Stomach smooth muscle (tissue), 2 donors: ENCODE results near the gene TP73.
"Not testable (repeated sequence)": the region's sequence is repeated elsewhere in the genome, so short reads cannot be mapped to it uniquely, and the experiment has no call there.

Experiments used
- H3K27ac ChIP-seq: one replicate; pipeline ENCODE4 v1.7.0; 2013; ENCODE audit warnings: mild to moderate bottlenecking, low read length, inconsistent platforms
- H3K27me3 ChIP-seq, 2 donors: one replicate each; pipeline ENCODE4 v1.7.0; 2013; ENCODE audit warnings: low read length in 2 of 2; ENCODE audit not compliant: insufficient read depth in 2 of 2, control insufficient read depth in 1 of 2
- H3K36me3 ChIP-seq, 2 donors: one replicate each; pipeline ENCODE4 v1.7.0; 2013; ENCODE audit warnings: low read length in 2 of 2; ENCODE audit not compliant: control insufficient read depth in 2 of 2, insufficient read depth in 2 of 2
- H3K4me1 ChIP-seq: one replicate; pipeline ENCODE4 v1.7.0; 2013; ENCODE audit warnings: low read length; ENCODE audit not compliant: control insufficient read depth, insufficient read depth
- H3K4me3 ChIP-seq, 2 donors: one replicate each; pipeline ENCODE4 v1.7.0; 2013; ENCODE audit warnings: low read length in 2 of 2
- H3K9ac ChIP-seq, 2 donors: one replicate each; pipeline ENCODE4 v1.7.0; 2013; ENCODE audit warnings: low read length in 2 of 2, mild to moderate bottlenecking in 1 of 2
- H3K9me3 ChIP-seq, 2 donors: one replicate each; pipeline ENCODE4 v1.7.0; 2013; ENCODE audit warnings: low read length in 2 of 2; ENCODE audit not compliant: control insufficient read depth in 2 of 2
- donor health status: healthy.
- donor health status: Pancreatic carcinoma.

The TP73 gene

GRCh38 chr1:3714284-3714741 lies 62.0 kb downstream of the TP73 start:
- H3K36me3 ChIP-seq, result no peaks in the 10 kb centered on the region
- H3K4me3 ChIP-seq, result no peak overlapping the region
- H3K27me3 ChIP-seq, result peaks cover 38 to 39% of the 10 kb centered on the region in 2 donors
- H3K27ac ChIP-seq, result no peak overlapping the region
- H3K9me3 ChIP-seq, result no peaks in the 10 kb centered on the region
- H3K9ac ChIP-seq, result no peak overlapping the region
- H3K4me1 ChIP-seq, result no peaks in the 10 kb centered on the region

GRCh38 chr1:3714814-3715213 lies 62.5 kb downstream of the TP73 start:
- no peaks in the 10 kb centered on the region for H3K36me3 ChIP-seq
- no peak overlapping the region for H3K4me3 ChIP-seq
- H3K27me3 ChIP-seq, result peaks cover 36 to 38% of the 10 kb centered on the region in 2 donors
- H3K4me1 ChIP-seq, result no peaks in the 10 kb centered on the region
- H3K9me3 ChIP-seq, result no peaks in the 10 kb centered on the region
- H3K9ac ChIP-seq, result no peak overlapping the region
- H3K27ac ChIP-seq, result no peak overlapping the region

GRCh38 chr1:3716351-3716750 lies 64.0 kb downstream of the TP73 start:
- Histone ChIP-seq H3K9me3 (no peaks in the 10 kb centered on the region), H3K27ac (no peak overlapping the region), H3K9ac (no peak overlapping the region), H3K4me1 (no peaks in the 10 kb centered on the region), H3K4me3 (no peak overlapping the region), H3K27me3 (peaks cover 27 to 33% of the 10 kb centered on the region in 2 donors), H3K36me3 (no peaks in the 10 kb centered on the region)

- H3K27ac ChIP-seq, result no peak overlapping the region
- no peaks in the 10 kb centered on the region for H3K9me3 ChIP-seq
- no peaks in the 10 kb centered on the region for H3K4me1 ChIP-seq
These were observed 64.9 kb downstream of the TP73 start for GRCh38 chr1:3717041-3717714.

GRCh38 chr1:3717715-3718601 lies 65.6 kb downstream of the TP73 start:
- H3K9ac ChIP-seq, result no peak overlapping the region
- H3K4me3 ChIP-seq, result no peak overlapping the region
- H3K27ac ChIP-seq, result no peak overlapping the region
- H3K36me3 ChIP-seq, result no peaks in the 10 kb centered on the region
- no peaks in the 10 kb centered on the region for H3K9me3 ChIP-seq
- H3K27me3 ChIP-seq, result peaks cover 23 to 32% of the 10 kb centered on the region in 2 donors
- H3K4me1 ChIP-seq, result no peaks in the 10 kb centered on the region

More at GRCh38 chr1:3717041-3717714, 64.9 kb downstream of the TP73 start:
- Histone ChIP-seq H3K36me3 (no peaks in the 10 kb centered on the region), H3K4me3 (no peak overlapping the region), H3K27me3 (peaks cover 23 to 33% of the 10 kb centered on the region in 2 donors), H3K9ac (no peak overlapping the region)

GRCh38 chr1:3718764-3719163 lies 66.4 kb downstream of the TP73 start:
- no peaks in the 10 kb centered on the region for H3K4me1 ChIP-seq
- no peaks in the 10 kb centered on the region for H3K9me3 ChIP-seq
- no peak overlapping the region for H3K4me3 ChIP-seq
- no peaks in the 10 kb centered on the region for H3K36me3 ChIP-seq
- H3K9ac ChIP-seq, result no peak overlapping the region
- no peak overlapping the region for H3K27ac ChIP-seq
- H3K27me3 ChIP-seq, result peaks cover 22 to 30% of the 10 kb centered on the region in 2 donors

- Histone ChIP-seq H3K9ac (no peak overlapping the region), H3K9me3 (no peaks in the 10 kb centered on the region), H3K36me3 (no peaks in the 10 kb centered on the region), H3K4me3 (no peak overlapping the region), H3K27ac (no peak overlapping the region), H3K4me1 (no peaks in the 10 kb centered on the region), H3K27me3 (peaks cover 22% of the 10 kb centered on the region in 2 donors)
These were observed 69.7 kb downstream of the TP73 start for GRCh38 chr1:3721955-3722465.

GRCh38 chr1:3722846-3723245 lies 70.5 kb downstream of the TP73 start:
- H3K9ac ChIP-seq, result no peak overlapping the region
- H3K4me3 ChIP-seq, result no peak overlapping the region
- H3K36me3 ChIP-seq, result no peaks in the 10 kb centered on the region
- H3K9me3 ChIP-seq, result no peaks in the 10 kb centered on the region
- no peaks in the 10 kb centered on the region for H3K4me1 ChIP-seq
- peaks cover 16% of the 10 kb centered on the region in 2 donors for H3K27me3 ChIP-seq
- H3K27ac ChIP-seq, result no peak overlapping the region

GRCh38 chr1:3724416-3725030 lies 72.2 kb downstream of the TP73 start:
- H3K4me3 ChIP-seq, H3K36me3 ChIP-seq, H3K4me1 ChIP-seq, H3K9ac ChIP-seq, H3K27ac ChIP-seq, H3K9me3 ChIP-seq: not testable (repeated sequence)
- peaks cover 3 to 15% of the 10 kb centered on the region in 2 donors for H3K27me3 ChIP-seq

GRCh38 chr1:3725366-3725765 lies 73.0 kb downstream of the TP73 start:
- Histone ChIP-seq H3K4me1 (no peaks in the 10 kb centered on the region), H3K27ac (no peak overlapping the region), H3K27me3 (peaks cover 7 to 19% of the 10 kb centered on the region in 2 donors), H3K4me3 (no peak overlapping the region), H3K9ac (no peak overlapping the region), H3K9me3 (no peaks in the 10 kb centered on the region), H3K36me3 (no peaks in the 10 kb centered on the region)
